Measurements from ENCODE around the gene LENG1. TPM values are rescaled to one million over a fixed set of nuclear protein-coding genes. Genes with fewer than 3 reads are reported as not detected.

The LENG1 gene
- total and polyA plus RNA-seq, 2 experiments from 2014 or later: 6.9 to 10.2 TPM

DNA sequence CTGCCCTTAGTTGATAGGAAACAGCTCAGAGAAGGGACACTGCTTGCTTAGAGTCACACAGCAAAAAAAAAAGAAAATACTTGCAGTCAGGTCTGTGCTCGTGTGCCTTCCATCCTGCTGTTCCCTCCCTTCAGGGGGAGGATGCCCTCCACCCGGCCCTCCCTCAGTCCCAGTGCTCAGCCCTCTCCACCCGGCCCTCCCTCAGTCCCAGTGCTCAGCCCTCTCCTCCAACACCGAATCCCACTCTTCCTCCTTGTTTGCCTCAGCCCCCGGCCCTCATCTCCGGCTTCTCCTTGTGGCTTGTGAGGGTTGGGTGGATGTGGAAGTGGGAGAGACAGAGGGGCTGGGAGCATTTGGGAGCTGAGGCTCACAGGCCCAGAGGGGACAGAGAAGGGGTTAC lies 49.9 kb downstream of the LENG1 start:
- Histone ChIP-seq H3K4me2 (ENCODE audit: unreplicated experiment) (no peak overlapping the region), H3K4me1 (ENCODE audit: insufficient read depth) (no peaks in the 10 kb centered on the region), H3K27me3 (replicated peaks; ENCODE audit: insufficient read depth) (no peaks in the 10 kb centered on the region), H3K27ac (no peak overlapping the region), H2AFZ (no peak overlapping the region), H3K9me2 (ENCODE audit: insufficient read depth) (no peaks in the 10 kb centered on the region), H3F3A (ENCODE audit: insufficient read depth) (no peaks in the 10 kb centered on the region), H3K79me2 (ENCODE audit: insufficient read depth) (peaks cover 47% of the 10 kb centered on the region), H3K9ac (no peak overlapping the region), H3K4me3 (no peak overlapping the region), H4K20me1 (ENCODE audit: insufficient read depth) (no peaks in the 10 kb centered on the region), H3K9me3 (ENCODE audit: low read depth) (no peaks in the 10 kb centered on the region), H3K36me3 (ENCODE audit: low read depth) (peaks cover 4% of the 10 kb centered on the region; the same call in 1 of the 2 replicates)
- in situ Hi-C loops (cut with MboI): no loop called here
- 82 to 96% methylated on average over 3 to 6 of the region's 6 CpGs for WGBS, 2 experiments (ENCODE audit: low coverage in 1 of 2, low lambda C conversion rate in 2 of 2, missing lambda C conversion rate in 2 of 2)
- DNase-seq: no peak
- TF ChIP-seq EZH2phosphoT487 (IDR thresholded peaks at IDR 0.05; ENCODE audit: insufficient read depth, low read depth) (no peak), EZH2 (IDR thresholded peaks at IDR 0.05; ENCODE audit: insufficient read depth, poor library complexity, severe bottlenecking) (no peak)

DNA sequence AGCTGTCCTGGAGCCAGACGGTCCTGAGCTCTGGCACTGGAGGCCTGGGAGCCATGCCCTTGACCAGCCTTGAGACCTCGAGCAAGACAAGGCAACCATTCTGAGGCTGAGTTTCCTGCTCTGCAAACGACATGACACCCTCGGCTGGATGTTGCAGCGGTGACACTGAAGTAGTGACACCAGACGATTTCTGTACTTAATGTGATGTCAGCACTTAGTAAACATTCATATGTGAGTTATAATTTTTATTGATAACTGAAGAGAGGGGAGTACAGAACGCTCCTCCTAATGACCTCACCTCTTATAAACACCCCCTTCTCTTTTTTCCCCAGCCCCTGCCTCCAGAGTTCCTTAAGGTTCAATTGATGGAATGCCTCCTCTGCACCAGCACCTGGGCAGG lies 51.0 kb downstream of the LENG1 start:
- H4K20me1 ChIP-seq (ENCODE audit: insufficient read depth): no peaks in the 10 kb centered on the region
- no peaks in the 10 kb centered on the region for H3F3A ChIP-seq (ENCODE audit: insufficient read depth)
- no peak overlapping the region for H3K4me2 ChIP-seq (ENCODE audit: unreplicated experiment)
- in situ Hi-C loops (cut with MboI): no loop called here
- no peak overlapping the region for H2AFZ ChIP-seq
- no peaks in the 10 kb centered on the region for H3K9me2 ChIP-seq (ENCODE audit: insufficient read depth)
- peaks cover 47% of the 10 kb centered on the region for H3K79me2 ChIP-seq (ENCODE audit: insufficient read depth)
- no peak overlapping the region for H3K4me3 ChIP-seq
- no peaks in the 10 kb centered on the region for H3K9me3 ChIP-seq (ENCODE audit: low read depth)
- no peak for DNase-seq
- TF ChIP-seq EZH2 (IDR thresholded peaks at IDR 0.05; ENCODE audit: insufficient read depth, poor library complexity, severe bottlenecking): no peak
- no peak for TF ChIP-seq EZH2phosphoT487 (IDR thresholded peaks at IDR 0.05; ENCODE audit: insufficient read depth, low read depth)
- H3K27me3 ChIP-seq (replicated peaks; ENCODE audit: insufficient read depth): no peaks in the 10 kb centered on the region
- H3K27ac ChIP-seq: no peak overlapping the region
- H3K9ac ChIP-seq: no peak overlapping the region
- 81 to 87% methylated on average over 7 of the region's 7 CpGs for WGBS, 2 experiments (ENCODE audit: low coverage in 1 of 2, low lambda C conversion rate in 2 of 2, missing lambda C conversion rate in 2 of 2)
- H3K36me3 ChIP-seq (ENCODE audit: low read depth): peaks cover 4% of the 10 kb centered on the region; the same call in 1 of the 2 replicates
- H3K4me1 ChIP-seq (ENCODE audit: insufficient read depth): no peaks in the 10 kb centered on the region

DNA sequence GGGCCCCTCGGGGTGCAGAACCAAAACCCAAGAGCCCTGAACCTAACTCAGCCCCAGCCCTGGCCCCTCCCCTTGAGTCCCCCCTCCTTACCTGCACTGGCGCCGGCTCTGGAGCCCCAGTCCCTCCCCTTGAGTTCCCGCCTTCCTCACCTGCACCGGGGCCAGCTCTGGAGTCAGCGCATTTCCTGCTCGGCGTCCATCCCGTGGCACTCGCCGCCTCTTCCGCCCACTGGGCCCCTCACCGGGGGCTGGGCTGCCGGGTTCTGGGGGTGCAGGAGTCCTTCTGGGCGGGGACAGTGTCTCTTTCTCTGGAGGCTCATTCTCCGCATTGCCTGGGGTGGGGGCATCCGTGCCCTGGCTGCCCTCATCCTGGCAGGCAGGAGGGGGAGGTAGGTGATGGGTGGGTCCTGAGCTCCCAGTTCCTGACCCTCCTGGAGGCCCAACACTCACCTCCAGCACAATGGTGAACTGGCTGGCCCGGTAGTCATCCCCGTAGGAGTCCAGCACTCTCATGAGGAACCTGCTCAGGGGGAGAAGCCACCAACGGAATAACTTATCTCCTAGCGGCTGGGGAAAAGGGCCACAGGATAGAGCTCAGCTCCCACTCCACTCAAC lies 51.5 kb downstream of the LENG1 start:
- H3K27ac ChIP-seq: no peak overlapping the region
- no peaks in the 10 kb centered on the region for H3K4me1 ChIP-seq (ENCODE audit: insufficient read depth)
- 84 to 86% methylated on average over 18 to 21 of the region's 21 CpGs for WGBS, 2 experiments (ENCODE audit: low coverage in 1 of 2, low lambda C conversion rate in 2 of 2, missing lambda C conversion rate in 2 of 2)
- no peak overlapping the region for H3K9ac ChIP-seq
- no peaks in the 10 kb centered on the region for H3K9me3 ChIP-seq (ENCODE audit: low read depth)
- no peaks in the 10 kb centered on the region for H3K9me2 ChIP-seq (ENCODE audit: insufficient read depth)
- no peak for DNase-seq
- peaks cover 4% of the 10 kb centered on the region; the same call in 1 of the 2 replicates for H3K36me3 ChIP-seq (ENCODE audit: low read depth)
- no peak overlapping the region for H3K4me3 ChIP-seq
- no peaks in the 10 kb centered on the region for H3K27me3 ChIP-seq (replicated peaks; ENCODE audit: insufficient read depth)
- no peak overlapping the region for H3K4me2 ChIP-seq (ENCODE audit: unreplicated experiment)
- H2AFZ ChIP-seq: no peak overlapping the region
- TF ChIP-seq EZH2phosphoT487 (IDR thresholded peaks at IDR 0.05; ENCODE audit: insufficient read depth, low read depth) (no peak), EZH2 (IDR thresholded peaks at IDR 0.05; ENCODE audit: insufficient read depth, poor library complexity, severe bottlenecking) (no peak)
- peaks cover 47% of the 10 kb centered on the region for H3K79me2 ChIP-seq (ENCODE audit: insufficient read depth)
- no peaks in the 10 kb centered on the region for H3F3A ChIP-seq (ENCODE audit: insufficient read depth)
- in situ Hi-C loops (cut with MboI): no loop called here
- H4K20me1 ChIP-seq (ENCODE audit: insufficient read depth): no peaks in the 10 kb centered on the region

DNA sequence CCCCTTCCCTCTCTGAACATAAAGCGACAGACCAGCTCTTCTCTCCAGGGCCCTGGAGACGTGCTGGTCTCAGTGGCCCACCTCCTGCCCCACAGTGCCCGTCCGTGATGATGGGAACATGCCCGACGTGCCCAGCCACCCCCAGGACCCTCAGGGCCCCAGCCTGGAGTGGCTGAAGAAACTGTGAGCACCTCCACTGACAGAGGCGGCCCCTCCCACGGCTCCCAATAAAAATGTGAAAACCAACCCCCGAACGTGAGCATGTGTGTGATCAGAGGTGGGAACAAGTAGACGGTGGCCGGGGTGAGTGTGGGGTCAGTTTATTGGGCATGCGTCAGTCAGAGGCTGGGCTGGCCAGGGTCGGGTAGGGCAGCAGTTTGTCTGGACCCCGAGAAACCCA lies 52.8 kb downstream of the LENG1 start:
- H3K27me3 ChIP-seq (replicated peaks; ENCODE audit: insufficient read depth): no peaks in the 10 kb centered on the region
- in situ Hi-C loops (cut with MboI): no loop called here

More for the DNA sequence above, 52.8 kb downstream of the LENG1 start:
- Histone ChIP-seq H3K4me1 (ENCODE audit: insufficient read depth) (no peaks in the 10 kb centered on the region), H3K9me3 (ENCODE audit: low read depth) (no peaks in the 10 kb centered on the region), H3K79me2 (ENCODE audit: insufficient read depth) (peaks cover 39% of the 10 kb centered on the region), H4K20me1 (ENCODE audit: insufficient read depth) (no peaks in the 10 kb centered on the region), H3K4me2 (ENCODE audit: unreplicated experiment) (no peak overlapping the region), H3K9ac (no peak overlapping the region), H3F3A (ENCODE audit: insufficient read depth) (no peaks in the 10 kb centered on the region), H3K36me3 (ENCODE audit: low read depth) (peaks cover 4% of the 10 kb centered on the region; the same call in 1 of the 2 replicates), H3K27ac (no peak overlapping the region), H3K9me2 (ENCODE audit: insufficient read depth) (no peaks in the 10 kb centered on the region), H2AFZ (no peak overlapping the region), H3K4me3 (no peak overlapping the region)
- TF ChIP-seq EZH2phosphoT487 (IDR thresholded peaks at IDR 0.05; ENCODE audit: insufficient read depth, low read depth) (no peak), EZH2 (IDR thresholded peaks at IDR 0.05; ENCODE audit: insufficient read depth, poor library complexity, severe bottlenecking) (no peak)
- WGBS, 2 experiments (ENCODE audit: low coverage in 1 of 2, low lambda C conversion rate in 2 of 2, missing lambda C conversion rate in 2 of 2): 78 to 84% methylated on average over 15 of the region's 15 CpGs
- no peak for DNase-seq

Data from GM23248 (cell line).